Tibial artery (tissue), 4 donors: ENCODE data around the gene P3H2.

Source experiments
- DNase-seq, 2 donors: peaks; one replicate each; pipeline ENCODE4 v3.0.0-alpha.2; 2019
- H3K27ac ChIP-seq, 2 donors: fragments of 200-600 bp; sonication (generic) in 1 of 2; 1 replicate in 1 of 2; 2 replicates in 1 of 2; pipeline ENCODE4 v1.5.1; 2018 to 2019; ENCODE audit warnings: mild to moderate bottlenecking in 1 of 2
- H3K27me3 ChIP-seq, 2 donors: fragments of 200-600 bp; sonication (generic) in 1 of 2; one replicate each; pipeline versions ENCODE4 v1.5.1 to v1.6.0; 2016 to 2019
- H3K36me3 ChIP-seq, 3 donors: fragments of 200-600 bp; sonication (generic) in 2 of 3; one replicate each; pipeline ENCODE4 v1.5.1; 2016 to 2019; ENCODE audit warnings: mild to moderate bottlenecking in 2 of 3
- H3K4me1 ChIP-seq, 4 donors: fragments of 200-600 bp; sonication (generic) in 2 of 4; 1 replicate in 3 of 4; 2 replicates in 1 of 4; pipeline ENCODE4 v1.5.1; 2016 to 2019
- H3K4me3 ChIP-seq, 2 donors: fragments of 200-600 bp; sonication (generic) in 1 of 2; 1 replicate in 1 of 2; 2 replicates in 1 of 2; pipeline ENCODE4 v1.5.1; 2018 to 2019; ENCODE audit warnings: mild to moderate bottlenecking in 2 of 2
- H3K9me3 ChIP-seq, 3 donors: fragments of 200-600 bp; sonication (generic) in 1 of 3; one replicate each; pipeline ENCODE4 v1.5.1; 2016 to 2019
- CTCF ChIP-seq, 2 experiments: fragments of 200-600 bp in 1 of 2; fragments of 450-650 bp in 1 of 2; IDR thresholded peaks; one replicate each; pipeline ENCODE4 v1.5.1; 2017 to 2019; ENCODE audit warnings: antibody characterized with exemption in 2 of 2, mild to moderate bottlenecking in 1 of 2, moderate library complexity in 1 of 2
- intact Hi-C: fragments of 100-400 bp; cut with DNase I; formaldehyde crosslinking; loops from one replicate; pipeline ENCODE4 v1.15.0; 2023; ENCODE audit warnings: low total_unique reads

Gene P3H2

DNA sequence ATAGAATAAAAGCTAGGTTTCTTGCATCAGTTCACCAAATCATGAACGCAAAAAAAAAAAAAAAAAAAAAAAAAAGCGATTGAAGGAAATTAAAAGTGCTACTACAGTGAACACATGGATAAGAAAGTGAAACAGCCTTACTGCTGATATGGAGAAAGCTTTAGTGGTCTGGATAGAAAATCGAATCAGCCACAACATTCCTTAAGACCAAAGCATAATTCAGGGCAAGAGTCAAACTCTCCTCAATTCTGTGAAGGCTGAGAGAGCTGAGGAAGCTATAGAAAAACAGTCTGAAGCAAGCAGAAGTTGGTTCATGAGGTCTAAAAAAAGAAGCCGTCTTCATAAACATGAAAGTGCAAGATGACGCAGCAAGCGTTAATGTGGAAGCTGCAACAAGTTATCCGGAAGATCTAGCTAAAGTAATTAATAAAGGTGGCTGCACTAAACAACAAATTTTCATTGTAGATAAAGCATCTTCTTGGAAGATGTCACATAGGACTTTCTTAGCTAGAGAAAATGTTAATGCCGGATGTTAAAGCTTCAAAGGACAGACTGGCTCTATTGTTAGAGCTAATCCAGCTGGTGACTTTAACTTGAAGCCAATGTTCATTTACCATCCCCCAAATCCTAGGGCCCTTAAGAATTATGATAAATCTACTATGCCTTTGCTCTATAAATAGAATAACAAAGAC, 19.2 kb downstream of the P3H2 start:
- Histone ChIP-seq H3K9me3 (no peaks in the 10 kb centered on the region), H3K4me3 (peak overlapping the region; percentile 29 to 33), H3K27ac (peak overlapping the region; percentile 49 to 68), H3K36me3 (no peaks in the 10 kb centered on the region), H3K27me3 (no peaks in the 10 kb centered on the region), H3K4me1 (peaks cover 0 to 32% (median 3%) of the 10 kb centered on the region in 4 donors)
- no peak for TF ChIP-seq CTCF (IDR thresholded peaks at IDR 0.05)
- intact Hi-C loops, result no loop called here
- DNase-seq, result no peak

- H3K9me3 ChIP-seq, result no peaks in the 10 kb centered on the region
- no peak overlapping the region for H3K4me3 ChIP-seq
- H3K36me3 ChIP-seq, result no peaks in the 10 kb centered on the region
- no peak for TF ChIP-seq CTCF (IDR thresholded peaks at IDR 0.05)
- no peak overlapping the region for H3K27ac ChIP-seq
- no peaks in the 10 kb centered on the region for H3K27me3 ChIP-seq
- intact Hi-C loops, result no loop called here
- DNase-seq, result no peak
- peaks cover 0 to 42% (median 9%) of the 10 kb centered on the region in 4 donors for H3K4me1 ChIP-seq
These were observed 21.6 kb downstream of the P3H2 start for GRCh38 chr3:190099099-190099498.

GRCh38 chr3:190097617-190098016, 23.1 kb downstream of the P3H2 start:
- Histone ChIP-seq H3K27ac (no peak overlapping the region), H3K36me3 (no peaks in the 10 kb centered on the region), H3K4me1 (peaks cover 0 to 55% (median 17%) of the 10 kb centered on the region in 4 donors), H3K4me3 (no peak overlapping the region), H3K27me3 (no peaks in the 10 kb centered on the region), H3K9me3 (no peaks in the 10 kb centered on the region)
- TF ChIP-seq CTCF (IDR thresholded peaks at IDR 0.05), result no peak
- intact Hi-C loops, result no loop called here
- DNase-seq, result no peak

DNA sequence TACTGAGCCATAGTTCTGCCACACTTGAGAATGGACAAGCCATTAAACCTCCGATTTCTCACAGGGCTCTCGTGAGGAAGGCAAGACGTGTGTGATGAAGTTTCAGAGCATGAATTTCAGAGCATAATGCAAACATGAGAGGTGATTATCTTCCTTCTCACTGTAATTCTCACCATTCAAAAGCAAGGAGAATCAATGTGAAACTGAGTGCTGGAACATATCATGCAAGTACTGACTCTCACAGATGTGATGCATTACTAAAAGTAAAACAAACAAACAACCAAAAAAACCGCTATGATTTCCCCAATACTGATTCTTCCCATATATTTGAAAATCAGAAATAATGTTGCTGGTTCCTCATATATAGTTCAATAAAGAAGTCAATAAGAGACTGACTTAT, 23.7 kb downstream of the P3H2 start:
- DNase-seq, result no peak
- TF ChIP-seq CTCF (IDR thresholded peaks at IDR 0.05), result no peak
- no peaks in the 10 kb centered on the region for H3K36me3 ChIP-seq
- peaks cover 0 to 55% (median 18%) of the 10 kb centered on the region in 4 donors for H3K4me1 ChIP-seq
- no peaks in the 10 kb centered on the region for H3K27me3 ChIP-seq
- H3K4me3 ChIP-seq, result no peak overlapping the region
- intact Hi-C loops, result no loop called here
- H3K9me3 ChIP-seq, result no peaks in the 10 kb centered on the region
- no peak overlapping the region for H3K27ac ChIP-seq

- intact Hi-C loops, result no loop called here
- Histone ChIP-seq H3K4me1 (peaks cover 0 to 53% (median 18%) of the 10 kb centered on the region in 4 donors), H3K36me3 (no peaks in the 10 kb centered on the region), H3K27me3 (no peaks in the 10 kb centered on the region), H3K27ac (no peak overlapping the region), H3K9me3 (no peaks in the 10 kb centered on the region), H3K4me3 (no peak overlapping the region)
- TF ChIP-seq CTCF (IDR thresholded peaks at IDR 0.05), result no peak
- no peak for DNase-seq
These were observed 24.4 kb downstream of the P3H2 start for GRCh38 chr3:190096345-190096744.
